NCI-H345 treated with DMSO at 0.1 percent for 48 hours (cell line): ENCODE measurements around the gene SOX8.
"Not testable (repeated sequence)": the region's sequence is repeated elsewhere in the genome, so short reads cannot be mapped to it uniquely, and the experiment has no call there.

ENCODE experiments used
- DNase-seq: peaks from one replicate; lab custom pipeline; 2025; ENCODE audit not compliant: unreplicated experiment; lab: John Stamatoyannopoulos, UW

SOX8 gene

GRCh38 chr16:981695-982144 lies at the start of gene SOX8:
TSS of gene SOX8 (plus strand) at chr16:981770. CDS start at chr16:981923, 153 bp downstream.
- DNase-seq = no peak

- DNase-seq = no peak
Observed at GRCh38 chr16:932831-933330, 48.7 kb upstream of the SOX8 start.

GRCh38 chr16:933581-933980 lies 48.0 kb upstream of the SOX8 start:
- DNase-seq = no peak

- DNase-seq = no peak
Observed at GRCh38 chr16:934178-934577, 47.4 kb upstream of the SOX8 start.

GRCh38 chr16:935684-936083 lies 45.9 kb upstream of the SOX8 start:
- DNase-seq = no peak

- DNase-seq = no peak
Observed at GRCh38 chr16:937311-937710, 44.3 kb upstream of the SOX8 start.

GRCh38 chr16:937723-938122 lies 43.8 kb upstream of the SOX8 start:
- no peak for DNase-seq

- no peak for DNase-seq
Observed at GRCh38 chr16:938136-938535, 43.4 kb upstream of the SOX8 start.

GRCh38 chr16:938752-939151 lies 42.8 kb upstream of the SOX8 start:
- DNase-seq = no peak

GRCh38 chr16:939311-939710 lies 42.3 kb upstream of the SOX8 start:
- DNase-seq = no peak

GRCh38 chr16:939941-940340 lies 41.6 kb upstream of the SOX8 start:
- DNase-seq = no peak

GRCh38 chr16:942436-943060 lies 39.0 kb upstream of the SOX8 start:
- no peak for DNase-seq

GRCh38 chr16:943971-944370 lies 37.6 kb upstream of the SOX8 start:
- no peak for DNase-seq

- DNase-seq = no peak
Observed at GRCh38 chr16:945271-946047, 36.1 kb upstream of the SOX8 start.

- no peak for DNase-seq
Observed at GRCh38 chr16:946048-946395, 35.5 kb upstream of the SOX8 start.

GRCh38 chr16:947255-947921 lies 34.2 kb upstream of the SOX8 start:
- no peak for DNase-seq

- DNase-seq = not testable (repeated sequence)
Observed at GRCh38 chr16:947922-948303, 33.7 kb upstream of the SOX8 start.

- DNase-seq = not testable (repeated sequence)
Observed at GRCh38 chr16:948767-949166, 32.8 kb upstream of the SOX8 start.

GRCh38 chr16:950733-951573 lies 30.6 kb upstream of the SOX8 start:
- not testable (repeated sequence) for DNase-seq

- no peak for DNase-seq
Observed at GRCh38 chr16:951660-952301, 29.8 kb upstream of the SOX8 start.

GRCh38 chr16:952321-952720 lies 29.2 kb upstream of the SOX8 start:
- DNase-seq = no peak
